Mesenchymal stem cell (in vitro differentiated cells and primary cell): Measurements from ENCODE around the gene CALML5.

Experiments
- DNase-seq: peaks from one replicate; pipeline ENCODE4 v3.0.0-alpha.2; 2013
- H2AFZ ChIP-seq: one replicate; pipeline ENCODE4 v1.6.1; 2013; ENCODE audit warnings: low read depth, mild to moderate bottlenecking, control low read depth, inconsistent platforms, low read length, moderate library complexity
- H2AK5ac ChIP-seq: 2 replicates; pipeline ENCODE4 v1.6.1; 2013; ENCODE audit warnings: low read length, moderate library complexity, mild to moderate bottlenecking, inconsistent platforms; ENCODE audit not compliant: severe bottlenecking
- H2BK120ac ChIP-seq: one replicate; pipeline ENCODE4 v1.6.1; 2013; ENCODE audit warnings: low read depth, mild to moderate bottlenecking, inconsistent platforms, low read length, moderate library complexity
- H2BK12ac ChIP-seq, 2 experiments: one replicate each; pipeline ENCODE4 v1.6.1; 2013; ENCODE audit warnings: inconsistent platforms in 2 of 2, low read length in 2 of 2, mild to moderate bottlenecking in 2 of 2, moderate library complexity in 2 of 2, control low read depth in 1 of 2
- H2BK15ac ChIP-seq: one replicate; pipeline ENCODE4 v1.6.1; 2013; ENCODE audit warnings: mild to moderate bottlenecking, low read depth, inconsistent platforms; ENCODE audit not compliant: poor library complexity, severe bottlenecking
- H2BK5ac ChIP-seq: 2 replicates; pipeline ENCODE4 v1.6.1; 2013; ENCODE audit warnings: low read depth, mild to moderate bottlenecking, low read length, control low read depth, inconsistent platforms; ENCODE audit not compliant: poor library complexity, severe bottlenecking
- H3K14ac ChIP-seq, 2 experiments: one replicate each; pipeline ENCODE4 v1.6.1; 2013; ENCODE audit warnings: inconsistent platforms in 2 of 2, low read length in 2 of 2, control low read depth in 1 of 2, mild to moderate bottlenecking in 1 of 2, moderate library complexity in 1 of 2
- H3K18ac ChIP-seq, 2 experiments: one replicate each; pipeline ENCODE4 v1.6.1; 2013; ENCODE audit warnings: inconsistent platforms in 2 of 2, low read length in 2 of 2, control low read depth in 1 of 2, low read depth in 1 of 2, mild to moderate bottlenecking in 1 of 2
- H3K23ac ChIP-seq, 2 experiments: one replicate each; pipeline ENCODE4 v1.6.1; 2013; ENCODE audit warnings: inconsistent platforms in 2 of 2, low read length in 2 of 2, mild to moderate bottlenecking in 2 of 2, moderate library complexity in 2 of 2, control low read depth in 1 of 2
- H3K27ac ChIP-seq: 2 replicates; pipeline ENCODE4 v1.5.1; 2013; ENCODE audit warnings: mild to moderate bottlenecking, moderate library complexity, low read length, control low read depth, inconsistent platforms; ENCODE audit not compliant: poor library complexity, severe bottlenecking
- H3K27me3 ChIP-seq, 2 experiments: 2 replicates each; pipeline versions ENCODE4 v1.6.1 to v1.7.0; 2013; ENCODE audit warnings: low read length in 2 of 2, mild to moderate bottlenecking in 2 of 2, moderate library complexity in 2 of 2, control low read depth in 1 of 2, inconsistent platforms in 1 of 2; ENCODE audit not compliant: control insufficient read depth in 1 of 2, insufficient read depth in 1 of 2
- H3K36me3 ChIP-seq, 2 experiments: 2 replicates each; pipeline versions ENCODE4 v1.6.1 to v1.7.0; 2013; ENCODE audit warnings: low read length in 2 of 2, control low read depth in 1 of 2, inconsistent platforms in 1 of 2, low read depth in 1 of 2, mild to moderate bottlenecking in 1 of 2; ENCODE audit not compliant: insufficient read depth in 2 of 2, control insufficient read depth in 1 of 2
- H3K4ac ChIP-seq, 2 experiments: one replicate each; pipeline ENCODE4 v1.6.1; 2013; ENCODE audit warnings: inconsistent platforms in 2 of 2, low read length in 2 of 2, mild to moderate bottlenecking in 2 of 2, moderate library complexity in 2 of 2, control low read depth in 1 of 2, low read depth in 1 of 2
- H3K4me1 ChIP-seq: 2 replicates; pipeline ENCODE4 v1.6.1; 2013; ENCODE audit warnings: low read depth, low read length, control low read depth; ENCODE audit not compliant: control insufficient read depth, insufficient read depth
- H3K4me2 ChIP-seq: 2 replicates; pipeline ENCODE4 v1.6.1; 2013; ENCODE audit warnings: low read length, mild to moderate bottlenecking, inconsistent platforms; ENCODE audit not compliant: poor library complexity, severe bottlenecking
- H3K4me3 ChIP-seq, 2 experiments: 2 replicates each; pipeline versions ENCODE4 v1.5.1 to v1.7.0; 2013; ENCODE audit warnings: low read length in 2 of 2, mild to moderate bottlenecking in 2 of 2, control low read depth in 1 of 2, low read depth in 1 of 2; ENCODE audit not compliant: insufficient read depth in 1 of 2
- H3K79me1 ChIP-seq: replicated peaks from 2 replicates; pipeline ENCODE4 v1.6.1; 2013; ENCODE audit warnings: mild to moderate bottlenecking, control low read depth, low read length, inconsistent platforms; ENCODE audit not compliant: poor library complexity, severe bottlenecking
- H3K9ac ChIP-seq: 2 replicates; pipeline ENCODE4 v1.7.0; 2013; ENCODE audit warnings: mild to moderate bottlenecking, low read length, moderate library complexity
- H3K9me3 ChIP-seq: 2 replicates; pipeline ENCODE4 v1.7.0; 2013; ENCODE audit warnings: mild to moderate bottlenecking, low read length; ENCODE audit not compliant: control insufficient read depth
- H4K8ac ChIP-seq: one replicate; pipeline ENCODE4 v1.6.1; 2013; ENCODE audit warnings: inconsistent platforms, mild to moderate bottlenecking, low read length, moderate library complexity
- H4K91ac ChIP-seq: one replicate; pipeline ENCODE4 v1.6.1; 2013; ENCODE audit warnings: mild to moderate bottlenecking, low read length, inconsistent platforms
- WGBS: methylation state at CpG from one replicate; pipeline ENCODE4 v1.1.7; 2013; ENCODE audit warnings: mixed read lengths; 5-methylcytosine and 5-hydroxymethylcytosine counted together

CALML5 gene

DNA sequence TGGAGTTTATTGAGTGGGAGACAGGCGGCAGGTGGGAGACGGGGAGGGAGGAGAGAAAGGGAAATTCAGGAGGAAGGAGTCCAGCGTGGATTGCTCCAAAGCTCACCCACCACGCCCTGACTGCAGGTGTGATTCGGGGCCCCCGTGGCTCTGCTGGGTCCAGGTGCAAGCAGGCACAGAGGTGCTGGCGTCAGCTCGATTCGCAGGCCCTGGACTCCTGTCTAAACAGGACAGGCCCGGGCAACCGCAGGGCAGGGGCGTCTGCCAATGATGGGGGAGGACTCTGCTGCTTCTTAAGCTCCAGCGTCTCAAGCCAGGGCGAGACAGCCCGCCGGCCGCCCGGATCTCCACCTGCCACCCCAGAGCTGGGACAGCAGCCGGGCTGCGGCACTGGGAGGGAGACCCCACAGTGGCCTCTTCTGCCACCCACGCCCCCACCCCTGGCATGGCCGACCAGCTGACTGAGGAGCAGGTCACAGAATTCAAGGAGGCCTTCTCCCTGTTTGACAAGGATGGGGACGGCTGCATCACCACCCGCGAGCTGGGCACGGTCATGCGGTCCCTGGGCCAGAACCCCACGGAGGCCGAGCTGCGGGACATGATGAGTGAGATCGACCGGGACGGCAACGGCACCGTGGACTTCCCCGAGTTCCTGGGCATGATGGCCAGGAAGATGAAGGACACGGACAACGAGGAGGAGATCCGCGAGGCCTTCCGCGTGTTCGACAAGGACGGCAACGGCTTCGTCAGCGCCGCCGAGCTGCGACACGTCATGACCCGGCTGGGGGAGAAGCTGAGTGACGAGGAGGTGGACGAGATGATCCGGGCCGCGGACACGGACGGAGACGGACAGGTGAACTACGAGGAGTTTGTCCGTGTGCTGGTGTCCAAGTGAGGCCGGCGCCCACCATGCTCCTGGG is 25.5 kb upstream of the CALML5 start, which contains the start of gene CALML3:
Gene CALML3, plus strand, starts transcription at position 321 of the 920 bp plus-strand sequence. Its CDS starts 125 bp downstream, at position 446.
- Histone ChIP-seq H3K14ac (peak within 1 kb of the TSS in 1 of 2 experiments; percentile 72), H3K4ac (no peak within 1 kb of the TSS), H3K36me3 (peaks cover 0 to 3% of the 10 kb centered on the region in 2 experiments), H2BK15ac (no peak within 1 kb of the TSS), H3K18ac (peak within 1 kb of the TSS in 1 of 2 experiments; percentile 49), H3K9ac (no peak within 1 kb of the TSS), H4K91ac (peak within 1 kb of the TSS; percentile 37), H3K4me1 (peaks cover 2% of the 10 kb centered on the region), H3K4me2 (no peak within 1 kb of the TSS), H3K27ac (no peak within 1 kb of the TSS), H2BK12ac (no peak within 1 kb of the TSS), H3K4me3 (no peak within 1 kb of the TSS), H3K27me3 (peaks cover 0 to 17% of the 10 kb centered on the region in 2 experiments), H3K23ac (no peak within 1 kb of the TSS), H3K79me1 (no peaks in the 10 kb centered on the region), H4K8ac (no peak within 1 kb of the TSS), H2BK5ac (no peak within 1 kb of the TSS), H2BK120ac (no peak within 1 kb of the TSS), H3K9me3 (no peaks in the 10 kb centered on the region), H2AFZ (no peak within 1 kb of the TSS), H2AK5ac (no peak within 1 kb of the TSS)
- DNase-seq, result no peak
- 95% methylated on average over 64 of the region's 64 CpGs for WGBS

DNA sequence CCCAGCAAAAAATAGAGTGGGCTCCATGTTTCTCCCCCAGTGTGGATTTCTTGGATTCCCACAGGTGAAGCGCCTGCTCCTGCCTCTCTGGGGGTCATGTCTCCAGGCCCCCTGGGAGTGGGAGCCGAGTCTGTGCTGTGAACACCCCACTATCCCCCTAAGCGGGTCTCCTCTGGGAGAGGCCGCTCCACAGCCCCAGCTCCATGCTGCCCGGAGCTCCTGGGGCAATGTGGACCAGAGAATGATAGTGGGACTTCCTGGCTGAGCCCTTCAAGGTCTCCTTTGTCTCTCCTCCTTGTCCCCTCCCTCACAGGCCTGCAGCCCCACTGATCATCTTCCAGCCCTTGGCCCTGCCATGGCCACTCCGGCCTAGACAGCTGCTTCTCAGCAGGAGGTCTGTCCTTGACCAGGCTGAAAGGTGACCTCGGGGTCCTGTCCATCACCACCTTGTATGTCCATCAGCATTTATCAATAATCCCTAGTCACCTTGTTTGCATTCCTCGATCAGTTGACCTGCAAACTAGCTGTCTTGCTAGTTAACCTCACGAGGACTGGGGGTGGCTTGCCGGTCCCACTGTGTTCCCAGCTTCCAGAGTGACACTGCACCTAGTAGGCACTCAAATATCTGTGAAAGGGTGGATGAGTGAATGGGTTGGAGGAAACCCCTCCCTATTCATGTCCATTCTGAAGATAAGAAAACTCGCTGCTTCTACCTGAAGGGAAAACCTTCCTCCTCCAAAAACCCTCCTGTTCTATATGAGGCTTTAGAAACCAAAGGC is 24.6 kb upstream of the CALML5 start:
- H3K4me1 ChIP-seq, result peaks cover 2% of the 10 kb centered on the region
- WGBS, result 83% methylated on average over 10 of the region's 11 CpGs

DNA sequence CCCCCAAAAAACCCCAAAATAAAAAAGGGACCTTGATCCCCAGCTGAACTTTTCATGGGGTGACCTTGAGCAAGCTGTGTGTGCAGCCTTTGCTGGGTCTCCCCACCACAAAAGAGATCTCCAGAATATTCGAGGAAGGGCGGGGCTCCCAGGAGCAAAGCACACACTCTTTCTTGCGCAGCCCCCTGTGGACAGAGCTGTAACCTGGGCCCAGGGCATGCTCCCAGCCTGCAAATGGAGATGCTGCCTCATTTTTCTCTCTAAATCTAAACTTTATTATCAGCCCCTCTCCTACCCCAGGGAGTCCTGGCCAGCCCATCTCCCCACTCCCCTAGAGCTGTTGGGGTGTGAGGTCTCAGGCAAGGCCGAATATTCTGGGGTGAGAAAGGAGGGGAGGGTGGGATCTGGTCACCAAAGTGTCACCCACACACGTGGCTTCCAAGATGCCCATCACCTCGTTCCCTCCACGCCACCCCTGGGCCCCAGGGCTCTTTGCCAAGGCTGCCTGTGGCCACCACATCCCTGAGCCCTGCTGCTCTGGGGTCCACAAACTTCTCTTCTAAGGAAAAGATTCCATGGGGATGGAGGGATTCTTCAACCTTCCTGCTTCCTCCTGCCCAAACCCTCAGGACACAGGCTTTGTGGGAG is 23.7 kb upstream of the CALML5 start:
- no peak overlapping the region for H3K9ac ChIP-seq
- H2BK15ac ChIP-seq, result no peak overlapping the region
- H4K8ac ChIP-seq, result no peak overlapping the region
- H4K91ac ChIP-seq, result no peak overlapping the region
- peaks cover 0 to 3% of the 10 kb centered on the region in 2 experiments for H3K36me3 ChIP-seq
- H2BK12ac ChIP-seq, result no peak overlapping the region
- no peak overlapping the region for H2AK5ac ChIP-seq
- no peak overlapping the region for H3K23ac ChIP-seq
- no peak overlapping the region for H3K27ac ChIP-seq
- H3K9me3 ChIP-seq, result no peaks in the 10 kb centered on the region
- H3K4me1 ChIP-seq, result peaks cover 3% of the 10 kb centered on the region
- H3K4ac ChIP-seq, result no peak overlapping the region
- H2BK120ac ChIP-seq, result no peak overlapping the region
- peaks cover 0 to 16% of the 10 kb centered on the region in 2 experiments for H3K27me3 ChIP-seq
- no peak overlapping the region for H3K18ac ChIP-seq
- no peak overlapping the region for H2AFZ ChIP-seq
- no peak overlapping the region for H2BK5ac ChIP-seq
- H3K4me3 ChIP-seq, result no peak overlapping the region
- H3K14ac ChIP-seq, result no peak overlapping the region
- H3K79me1 ChIP-seq, result no peaks in the 10 kb centered on the region
- no peak overlapping the region for H3K4me2 ChIP-seq
- WGBS, result 89% methylated on average over 5 of the region's 7 CpGs
- no peak for DNase-seq

More for the DNA sequence above, 24.6 kb upstream of the CALML5 start:
- H3K9me3 ChIP-seq, result no peaks in the 10 kb centered on the region
- peaks cover 0 to 3% of the 10 kb centered on the region in 2 experiments for H3K36me3 ChIP-seq
- no peak overlapping the region for H4K91ac ChIP-seq
- no peak overlapping the region for H3K14ac ChIP-seq
- H3K23ac ChIP-seq, result no peak overlapping the region
- H2BK5ac ChIP-seq, result no peak overlapping the region
- H3K4me2 ChIP-seq, result no peak overlapping the region
- no peak overlapping the region for H2BK15ac ChIP-seq
- no peak overlapping the region for H3K4ac ChIP-seq
- H3K9ac ChIP-seq, result no peak overlapping the region
- H2AFZ ChIP-seq, result no peak overlapping the region
- H2BK120ac ChIP-seq, result no peak overlapping the region
- DNase-seq, result no peak
- peaks cover 0 to 16% of the 10 kb centered on the region in 2 experiments for H3K27me3 ChIP-seq
- no peaks in the 10 kb centered on the region for H3K79me1 ChIP-seq
- H3K4me3 ChIP-seq, result no peak overlapping the region
- H3K18ac ChIP-seq, result no peak overlapping the region
- H3K27ac ChIP-seq, result no peak overlapping the region
- no peak overlapping the region for H4K8ac ChIP-seq
- no peak overlapping the region for H2AK5ac ChIP-seq
- no peak overlapping the region for H2BK12ac ChIP-seq
